Stimulated activated CD4-positive, alpha-beta T cell treated with anti-CD3 and anti-CD28 coated beads, TNF-alpha, amount 100 ng/mL, for 24 hours (primary cell): Measurements from ENCODE around the gene NFE2L2.
"Not testable (repeated sequence)": the region's sequence is repeated elsewhere in the genome, so short reads cannot be mapped to it uniquely, and the experiment has no call there.

ENCODE experiments used
- DNase-seq, 3 experiments: peaks; one replicate each; pipeline ENCODE4 v3.0.0-alpha.2; 2020; ENCODE audit warnings: low read depth in 3 of 3

The NFE2L2 gene

GRCh38 chr2:177195194-177195593, 69.3 kb downstream of the NFE2L2 start:
- no peak for DNase-seq

GRCh38 chr2:177193240-177193639, 71.3 kb downstream of the NFE2L2 start:
- DNase-seq = no peak

GRCh38 chr2:177192788-177193187, 71.7 kb downstream of the NFE2L2 start:
- no peak for DNase-seq

GRCh38 chr2:177190941-177191340, 73.6 kb downstream of the NFE2L2 start:
- no peak for DNase-seq

- DNase-seq = no peak
Observed at GRCh38 chr2:177188482-177189469, 75.8 kb downstream of the NFE2L2 start.

GRCh38 chr2:177187631-177188312, 76.8 kb downstream of the NFE2L2 start:
- DNase-seq = no peak

GRCh38 chr2:177186038-177186437, 78.5 kb downstream of the NFE2L2 start:
- DNase-seq = not testable (repeated sequence)

GRCh38 chr2:177184606-177185005, 79.9 kb downstream of the NFE2L2 start:
- DNase-seq = no peak

- no peak for DNase-seq
Observed at GRCh38 chr2:177183860-177184259, 80.7 kb downstream of the NFE2L2 start.
